Mammary epithelial cell (primary cell): ENCODE results near the gene IDI1.

Experiments
- EZH2 ChIP-seq: IDR thresholded peaks from 2 replicates; pipeline ENCODE4 v1.6.1; 2012; ENCODE audit warnings: low read length, inconsistent platforms, borderline replicate concordance
- TF ChIP-seq, protein P1 (sequence below), 2 donors: IDR thresholded peaks in 1 of 2; conservative IDR thresholded peaks in 1 of 2; 2 replicates each; pipeline ENCODE4 v1.5.1; 2011 to 2012; ENCODE audit warnings: inconsistent platforms in 2 of 2, low read length in 2 of 2, mild to moderate bottlenecking in 2 of 2, control low read depth in 1 of 2, low read depth in 1 of 2; ENCODE audit not compliant: insufficient read depth in 1 of 2; ENCODE audit errors: extremely low read depth in 1 of 2

DNA sequence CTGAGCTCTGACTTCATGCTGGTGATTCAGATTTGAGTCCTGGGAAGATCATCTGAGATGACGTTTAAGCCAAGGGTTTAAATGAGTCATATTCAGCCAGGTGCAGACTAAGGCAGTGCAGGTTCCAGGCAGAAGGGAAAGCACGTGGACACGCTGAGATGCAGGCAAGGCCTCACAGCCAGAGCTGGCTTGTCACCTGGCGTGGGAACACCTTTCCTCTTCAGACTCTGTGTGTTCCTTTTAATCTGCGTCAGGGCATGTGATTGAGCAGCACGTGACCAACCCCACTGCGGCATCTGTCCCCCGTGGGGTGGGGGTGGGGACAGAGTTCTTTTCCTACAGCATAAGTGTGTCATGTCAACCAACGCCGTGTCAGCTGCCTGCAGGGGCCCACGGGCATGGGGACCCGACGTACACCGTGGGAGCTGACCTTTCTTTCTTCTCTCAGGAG is 12.6 kb downstream of the IDI1 start:
- TF ChIP-seq, protein P1, sequence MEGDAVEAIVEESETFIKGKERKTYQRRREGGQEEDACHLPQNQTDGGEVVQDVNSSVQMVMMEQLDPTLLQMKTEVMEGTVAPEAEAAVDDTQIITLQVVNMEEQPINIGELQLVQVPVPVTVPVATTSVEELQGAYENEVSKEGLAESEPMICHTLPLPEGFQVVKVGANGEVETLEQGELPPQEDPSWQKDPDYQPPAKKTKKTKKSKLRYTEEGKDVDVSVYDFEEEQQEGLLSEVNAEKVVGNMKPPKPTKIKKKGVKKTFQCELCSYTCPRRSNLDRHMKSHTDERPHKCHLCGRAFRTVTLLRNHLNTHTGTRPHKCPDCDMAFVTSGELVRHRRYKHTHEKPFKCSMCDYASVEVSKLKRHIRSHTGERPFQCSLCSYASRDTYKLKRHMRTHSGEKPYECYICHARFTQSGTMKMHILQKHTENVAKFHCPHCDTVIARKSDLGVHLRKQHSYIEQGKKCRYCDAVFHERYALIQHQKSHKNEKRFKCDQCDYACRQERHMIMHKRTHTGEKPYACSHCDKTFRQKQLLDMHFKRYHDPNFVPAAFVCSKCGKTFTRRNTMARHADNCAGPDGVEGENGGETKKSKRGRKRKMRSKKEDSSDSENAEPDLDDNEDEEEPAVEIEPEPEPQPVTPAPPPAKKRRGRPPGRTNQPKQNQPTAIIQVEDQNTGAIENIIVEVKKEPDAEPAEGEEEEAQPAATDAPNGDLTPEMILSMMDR (conservative IDR thresholded peaks at IDR 0.05 in 1 of 2, IDR thresholded peaks at IDR 0.05 in 1 of 2; ENCODE audit: extremely low read depth in 1 of 2, insufficient read depth in 1 of 2, low read depth in 1 of 2, low read length in 2 of 2) = no peak
- TF ChIP-seq EZH2 = no peak
